NCI-H2227 (cell line): Measurements from ENCODE around the gene LINC00305.
A peak's percentile ranks its signal among the peaks of the same experiment; 100 is the strongest.

Source experiments
- DNase-seq: peaks from one replicate; lab custom pipeline; 2025; ENCODE audit not compliant: unreplicated experiment; lab: John Stamatoyannopoulos, UW

Gene LINC00305

GRCh38 chr18:64037812-64038414 is 111.0 kb downstream of the LINC00305 start:
- peak; percentile 73 for DNase-seq

GRCh38 chr18:64032312-64032711 is 116.6 kb downstream of the LINC00305 start:
- no peak for DNase-seq

DNA sequence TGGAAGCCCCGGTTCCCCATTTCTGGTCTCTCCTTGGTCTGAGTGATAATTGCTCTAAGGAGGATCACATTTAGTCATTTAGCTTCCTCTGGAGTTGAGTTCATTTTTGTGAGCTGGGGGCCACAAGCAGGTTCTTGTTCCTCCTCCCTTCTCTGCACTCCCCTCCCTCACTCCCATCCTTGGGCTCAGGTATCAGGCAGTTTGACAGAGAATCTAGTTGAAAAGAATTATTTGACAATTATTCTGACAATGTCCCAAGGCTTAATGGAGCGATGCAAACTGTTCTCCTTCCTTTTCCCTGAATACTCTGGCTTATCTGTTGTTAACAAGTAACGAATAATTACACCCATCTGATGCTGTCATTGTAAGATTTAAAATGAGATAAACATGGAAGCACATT is 117.5 kb downstream of the LINC00305 start:
- DNase-seq = no peak
